Thoracic aorta (tissue), 2 donors: ENCODE results near the gene STX8. TPM values are rescaled to one million over a fixed set of nuclear protein-coding genes. Genes with fewer than 3 reads are reported as not detected.
"Not testable (repeated sequence)": the region's sequence is repeated elsewhere in the genome, so short reads cannot be mapped to it uniquely, and the experiment has no call there.

Experiments
- ATAC-seq: fragments of 150-250 bp; one replicate; pipeline ENCODE4 v1.8.0; 2017; ENCODE audit warnings: low read depth; ENCODE audit not compliant: insufficient number of reproducible peaks, low FRiP score
- DNase-seq: peaks from one replicate; pipeline ENCODE4 v3.0.0-alpha.2; 2020; ENCODE audit warnings: low spot score
- H3K27ac ChIP-seq, 2 donors: fragments of 200-600 bp; sonication (generic); 1 replicate in 1 of 2; 2 replicates in 1 of 2; pipeline ENCODE4 v1.5.1; 2016; ENCODE audit warnings: mild to moderate bottlenecking in 2 of 2, moderate library complexity in 2 of 2
- H3K27me3 ChIP-seq: fragments of 200-600 bp; sonication (generic); replicated peaks from 2 replicates; pipeline ENCODE4 v1.6.0; 2016; ENCODE audit warnings: mild to moderate bottlenecking; ENCODE audit not compliant: insufficient read depth
- H3K36me3 ChIP-seq: fragments of 200-600 bp; sonication (generic); one replicate; pipeline ENCODE4 v1.5.1; 2016
- H3K4me1 ChIP-seq, 2 donors: fragments of 200-600 bp; sonication (generic); 1 replicate in 1 of 2; 2 replicates in 1 of 2; pipeline versions ENCODE4 v1.5.1 to v1.6.0; 2016; ENCODE audit warnings: low read depth in 2 of 2, mild to moderate bottlenecking in 1 of 2; ENCODE audit not compliant: control insufficient read depth in 1 of 2
- H3K4me3 ChIP-seq: fragments of 200-600 bp; sonication (generic); 2 replicates; pipeline ENCODE4 v1.5.1; 2016; ENCODE audit warnings: mild to moderate bottlenecking
- H3K9me3 ChIP-seq: fragments of 200-600 bp; sonication (generic); 2 replicates; pipeline ENCODE4 v1.5.1; 2016
- CTCF ChIP-seq: fragments of 200-600 bp; sonication (generic); IDR thresholded peaks from one replicate; pipeline ENCODE4 v1.5.1; 2019; ENCODE audit warnings: antibody characterized with exemption
- total RNA-seq, 2 donors: library from RNA; depleted of rRNA; stranded (reverse); fragments of >200 nt; gene quantifications; one replicate each; pipeline versions ENCODE4 v1.1.0 to v1.2.3, GENCODE V29; 2016

STX8 gene
- total RNA-seq, 2 donors from 2014 or later, result 93.9 to 99.8 TPM

GRCh38 chr17:9261081-9262012 is 314.3 kb downstream of the STX8 start:
- no peaks in the 10 kb centered on the region for H3K27me3 ChIP-seq
- peaks cover 0 to 9% of the 10 kb centered on the region in 2 donors for H3K4me1 ChIP-seq
- ATAC-seq (no peak), DNase-seq (no peak)
- H3K27ac ChIP-seq, result no peak overlapping the region
- no peak for TF ChIP-seq CTCF
- H3K9me3 ChIP-seq, result no peaks in the 10 kb centered on the region
- no peak overlapping the region for H3K4me3 ChIP-seq
- no peaks in the 10 kb centered on the region for H3K36me3 ChIP-seq

GRCh38 chr17:9259419-9259818 is 316.2 kb downstream of the STX8 start:
- no peaks in the 10 kb centered on the region for H3K27me3 ChIP-seq
- H3K4me1 ChIP-seq, result no peaks in the 10 kb centered on the region
- TF ChIP-seq CTCF, result no peak
- no peak for DNase-seq
- H3K4me3 ChIP-seq, result no peak overlapping the region
- no peaks in the 10 kb centered on the region for H3K36me3 ChIP-seq
- ATAC-seq, result no peak
- H3K9me3 ChIP-seq, result no peaks in the 10 kb centered on the region
- no peak overlapping the region for H3K27ac ChIP-seq

- DNase-seq, result no peak
- no peaks in the 10 kb centered on the region for H3K27me3 ChIP-seq
- ATAC-seq, result no peak
- H3K27ac ChIP-seq, result no peak overlapping the region
- no peak overlapping the region for H3K4me3 ChIP-seq
- no peaks in the 10 kb centered on the region for H3K4me1 ChIP-seq
- no peak for TF ChIP-seq CTCF
- no peaks in the 10 kb centered on the region for H3K36me3 ChIP-seq
- no peaks in the 10 kb centered on the region for H3K9me3 ChIP-seq
Measured at GRCh38 chr17:9258115-9259015, 317.3 kb downstream of the STX8 start.

GRCh38 chr17:9257630-9257965 is 318.0 kb downstream of the STX8 start:
- H3K4me1 ChIP-seq, H3K4me3 ChIP-seq, H3K27me3 ChIP-seq, H3K36me3 ChIP-seq, ATAC-seq, H3K9me3 ChIP-seq, H3K27ac ChIP-seq, DNase-seq: not testable (repeated sequence)

GRCh38 chr17:9256751-9257629 is 318.6 kb downstream of the STX8 start:
- Histone ChIP-seq H3K4me3 (no peak overlapping the region), H3K36me3 (no peaks in the 10 kb centered on the region), H3K27me3 (no peaks in the 10 kb centered on the region), H3K9me3 (no peaks in the 10 kb centered on the region), H3K27ac (no peak overlapping the region), H3K4me1 (no peaks in the 10 kb centered on the region)
- TF ChIP-seq CTCF, result no peak
- no peak for DNase-seq
- no peak for ATAC-seq
